ENCODE results near the gene RNF223.

RNF223 gene

DNA sequence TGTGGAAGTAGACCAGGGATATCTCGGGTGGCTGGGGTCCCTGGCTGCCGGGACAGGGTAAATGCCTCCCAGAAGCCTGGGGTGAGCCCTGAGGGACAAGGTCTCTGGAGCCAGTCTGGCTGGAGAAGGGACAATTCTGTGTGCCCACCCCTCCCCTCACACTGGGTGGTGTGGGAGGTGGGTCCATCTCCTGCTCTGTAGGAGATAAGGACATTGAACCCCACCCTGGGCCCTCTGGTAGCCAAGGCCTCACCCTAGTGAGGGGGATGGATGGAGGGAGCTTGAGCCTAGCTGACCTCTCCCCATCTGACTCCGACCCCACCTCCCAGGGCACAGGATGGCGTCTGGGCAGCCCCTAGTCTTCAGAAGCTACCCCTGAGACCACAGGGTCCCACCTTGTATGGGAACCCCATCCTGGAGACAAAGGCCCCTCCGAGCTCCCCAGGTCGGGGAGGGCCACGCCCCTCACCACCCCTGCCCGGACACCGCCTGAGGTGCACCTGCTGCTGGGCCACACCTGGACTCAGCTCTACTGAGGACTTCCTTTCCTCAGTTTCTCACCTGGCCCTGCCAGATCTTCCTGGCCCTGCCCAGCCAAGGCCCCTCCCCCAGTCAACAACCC is 49.8 kb downstream of the RNF223 start:
- no peak for DNase-seq

DNA sequence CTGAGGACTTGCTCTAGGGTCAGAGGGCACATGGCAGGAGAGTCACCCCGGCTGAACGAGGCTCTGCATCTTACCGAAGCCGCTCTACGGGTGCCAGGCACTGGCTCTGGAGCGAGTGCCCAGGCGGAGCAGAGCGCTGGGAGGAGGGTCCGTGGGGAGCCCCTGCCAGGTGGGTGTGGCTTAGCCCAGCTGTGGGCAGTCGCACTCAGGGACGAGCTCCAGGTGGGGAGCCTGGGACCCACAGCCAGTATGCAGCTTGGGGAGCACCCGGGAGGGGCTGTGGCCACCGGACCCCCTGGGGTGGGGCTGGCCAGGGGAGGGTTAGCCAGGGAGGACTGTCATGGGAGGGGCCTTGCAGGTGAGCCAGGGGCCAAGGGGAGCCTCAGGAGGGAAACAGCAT is 50.4 kb downstream of the RNF223 start:
- DNase-seq = no peak

DNA sequence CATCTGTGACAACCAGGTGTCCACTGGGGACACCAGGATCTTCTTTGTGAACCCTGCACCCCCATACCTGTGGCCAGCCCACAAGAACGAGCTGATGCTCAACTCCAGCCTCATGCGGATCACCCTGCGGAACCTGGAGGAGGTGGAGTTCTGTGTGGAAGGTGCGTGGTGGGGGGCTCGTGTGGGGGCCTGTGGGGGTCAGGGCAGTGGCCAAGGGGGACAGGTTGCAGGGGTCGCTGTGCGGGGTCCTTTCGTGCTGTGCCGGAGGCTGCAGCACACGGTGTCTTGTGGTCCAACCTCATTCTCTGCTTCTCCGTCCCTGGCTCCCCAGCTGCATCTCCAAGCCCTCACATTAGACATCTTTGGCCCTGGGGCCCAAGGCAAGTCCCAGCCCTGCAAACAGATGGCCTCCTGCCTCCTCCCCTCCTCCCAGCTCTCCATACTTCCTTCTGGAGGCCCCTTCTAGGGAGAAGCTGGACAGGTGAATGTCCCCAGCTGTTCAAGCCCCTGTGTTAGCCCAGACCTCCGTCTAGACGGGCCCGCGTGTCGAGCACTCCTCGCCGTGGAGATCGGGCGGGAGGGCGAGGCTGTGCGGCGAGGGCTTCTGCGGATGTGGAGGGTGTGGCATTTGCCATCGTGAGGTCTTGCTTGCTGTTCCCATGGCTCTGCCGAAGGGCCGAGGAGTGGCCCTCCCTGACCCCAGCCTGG is 51.6 kb downstream of the RNF223 start:
- no peak for DNase-seq

DNA sequence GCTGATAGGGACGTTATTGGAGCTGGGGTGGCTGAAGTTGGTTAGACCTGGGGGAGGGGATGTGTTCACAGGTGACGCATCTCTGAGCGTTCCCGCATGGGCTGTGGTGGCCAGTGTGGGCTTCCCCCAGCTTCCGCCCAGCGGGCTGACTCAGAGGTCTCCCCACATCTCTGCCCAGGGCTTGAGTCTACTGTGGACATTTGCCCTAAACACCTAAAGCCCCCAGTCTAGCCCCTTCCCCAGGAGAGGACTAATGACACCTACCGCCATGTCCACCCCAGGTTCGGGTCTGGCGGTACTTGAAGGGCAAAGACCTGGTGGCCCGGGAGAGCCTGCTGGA is 52.2 kb downstream of the RNF223 start:
- DNase-seq = no peak

DNA sequence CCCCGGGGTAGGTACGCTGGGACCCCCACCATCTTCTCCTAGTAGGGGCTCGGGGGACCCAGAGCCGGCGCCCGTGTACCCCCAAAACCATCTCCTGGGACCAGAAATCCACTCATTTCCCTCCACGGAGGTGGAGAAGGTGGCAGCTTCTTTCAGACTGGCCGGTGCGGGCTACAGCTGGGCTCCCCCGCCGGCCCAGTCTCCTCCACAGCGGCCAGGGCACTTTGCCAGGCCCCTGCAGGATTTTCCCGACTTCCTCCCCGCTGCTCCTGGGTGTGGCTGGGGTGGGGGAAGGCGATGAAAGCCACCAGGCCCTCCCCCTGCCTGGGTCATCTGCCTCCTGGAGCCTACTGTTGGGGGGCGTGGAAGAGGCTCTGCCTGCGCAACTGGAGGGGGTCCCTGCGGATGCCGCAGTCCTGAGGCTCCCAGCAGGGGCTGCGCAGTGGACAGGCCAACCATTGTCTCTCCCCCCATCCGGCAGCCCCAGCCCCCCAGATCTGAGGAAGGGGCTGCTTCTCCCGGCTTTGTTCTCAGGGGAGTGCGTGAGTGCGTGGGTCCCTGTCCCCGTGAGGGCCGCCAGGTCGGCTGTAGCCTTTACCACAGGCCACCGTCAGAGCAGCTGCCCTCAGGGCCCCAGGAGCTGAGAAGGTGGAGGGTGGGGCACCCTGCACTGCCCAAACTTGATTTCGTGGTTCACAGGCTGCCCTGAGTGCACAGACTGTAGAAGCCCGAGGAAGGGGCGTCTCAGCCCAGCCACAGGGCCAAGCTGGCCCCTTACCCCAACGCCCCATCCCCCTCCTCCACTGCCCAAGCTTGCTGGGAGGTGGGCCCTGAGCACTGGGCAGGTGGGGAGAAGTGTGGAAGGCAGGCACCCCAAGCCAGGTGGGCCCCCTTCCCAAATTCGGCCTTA is 52.8 kb downstream of the RNF223 start:
- DNase-seq = peak; percentile 40
